ENCODE measurements around the gene TFDP2. TPM values are rescaled to one million over a fixed set of nuclear protein-coding genes. Genes with fewer than 3 reads are reported as not detected.

TFDP2 gene
- total and polyA plus RNA-seq, 10 of the 15 experiments (the other 5 are each of a cell fraction or from before 2014, with no cell fraction given), result 28.3 to 100 (median 49.7) TPM

- Histone ChIP-seq H3K4me2 (ENCODE audit: control insufficient read depth, insufficient read depth) (no peak overlapping the region), H3K27ac (ENCODE audit: control insufficient read depth, insufficient read depth) (no peak overlapping the region), H3K36me3 (ENCODE audit: control insufficient read depth in 2 of 2, insufficient read depth in 2 of 2, low read length in 1 of 2) (peaks cover 1 to 22% of the 10 kb centered on the region in 2 experiments), H3K4me1 (ENCODE audit: control insufficient read depth, insufficient read depth, low read length) (no peaks in the 10 kb centered on the region), H3K4me3 (no peak overlapping the region), H3K79me2 (ENCODE audit: control insufficient read depth, insufficient read depth, low read length) (no peaks in the 10 kb centered on the region), H3K9ac (ENCODE audit: control insufficient read depth, insufficient read depth, low read length) (no peak overlapping the region), H3K9me3 (replicated peaks; ENCODE audit: control insufficient read depth, insufficient read depth, low read length) (no peaks in the 10 kb centered on the region), H4K20me1 (ENCODE audit: control insufficient read depth, insufficient read depth) (no peaks in the 10 kb centered on the region), H3K27me3 (replicated peaks in 1 of 2; ENCODE audit: control insufficient read depth in 2 of 2, insufficient read depth in 2 of 2, low read length in 1 of 2) (no peaks in the 10 kb centered on the region), H2AFZ (ENCODE audit: control insufficient read depth, low read depth, low read length) (no peak overlapping the region)
- no TSS peak for BruUV-seq (replicated peaks)
- ChIA-PET POLR2A (no interaction called here), CTCF (no interaction called here), SMC1A (ENCODE audit: uncharacterized antibody, unreplicated experiment) (no interaction called here), RAD21 (ENCODE audit: unreplicated experiment) (no interaction called here)
- WGBS (ENCODE audit: insufficient coverage, insufficient replicate concordance, low lambda C conversion rate, missing lambda C conversion rate), result 82% methylated on average over 2 of the region's 2 CpGs
- no peak for DNase-seq (ENCODE audit: low read depth, low spot score)
- in situ Hi-C loops (cut with MboI), result no loop called here
- intact Hi-C loops (cut with micrococcal nuclease; ENCODE audit: unreplicated experiment), result no loop called here
- no peak for FAIRE-seq
- ATAC-seq, result no peak
- no peak for TF ChIP-seq SUZ12 (IDR thresholded peaks at IDR 0.05; ENCODE audit: unreplicated experiment)
- 0 out of 2 replicates have a peak, but pooled peaks have one; percentile 14 for TF ChIP-seq JUNB (IDR thresholded peaks at IDR 0.05)
- TF ChIP-seq RAD21 (IDR thresholded peaks at IDR 0.05; ENCODE audit: insufficient read depth, low read depth, low read length), result no peak
- TF ChIP-seq RB1 (IDR thresholded peaks at IDR 0.05; ENCODE audit: borderline replicate concordance), result no peak
- no peak for TF ChIP-seq PBX3 (IDR thresholded peaks at IDR 0.05; ENCODE audit: insufficient replicate concordance, low read depth, low read length)
- peak; percentile 80; the same call in 1 of the 2 replicates for TF ChIP-seq TCF3 (IDR thresholded peaks at IDR 0.05; ENCODE audit: borderline replicate concordance, insufficient read depth, low read depth, low read length)
- TF ChIP-seq PRDM15 (CRISPR knock-in tag; IDR thresholded peaks at IDR 0.05), result no peak
- TF ChIP-seq KDM1A (IDR thresholded peaks at IDR 0.05; ENCODE audit: borderline replicate concordance), result no peak
- TF ChIP-seq POLR2AphosphoS2 (IDR thresholded peaks at IDR 0.05; ENCODE audit: low read depth, low read length), result no peak
- TF ChIP-seq HSF1 (IDR thresholded peaks at IDR 0.05; ENCODE audit: low read depth, low read length), result no peak
- TF ChIP-seq TBL1XR1 (IDR thresholded peaks at IDR 0.05; ENCODE audit: low read depth, low read length), result no peak
- no peak for TF ChIP-seq SREBF2 (IDR thresholded peaks at IDR 0.05; ENCODE audit: low read length)
- TF ChIP-seq FOS (IDR thresholded peaks at IDR 0.05; ENCODE audit: borderline replicate concordance, extremely low read depth, insufficient read length), result no peak
- TF ChIP-seq BCLAF1 (IDR thresholded peaks at IDR 0.05), result no peak
- TF ChIP-seq ASH2L (IDR thresholded peaks at IDR 0.05; ENCODE audit: borderline replicate concordance, low read depth), result no peak
Observed at GRCh38 chr3:141921316-141921715, 228.0 kb downstream of the TFDP2 start.
